K562 (cell line): ENCODE data around the gene VDAC2.

Experiments
- E2F4 ChIP-seq: sonication (generic); formaldehyde crosslinking; IDR thresholded peaks from 2 replicates; pipeline ENCODE4 v1.8.0; 2022; ENCODE audit warnings: mild to moderate bottlenecking, low read depth, missing genetic modification reagents
- ETS1 ChIP-seq: conservative IDR thresholded peaks from 2 replicates; pipeline ENCODE4 v1.6.1; 2011; ENCODE audit warnings: low read depth, mild to moderate bottlenecking, low read length; ENCODE audit not compliant: control insufficient read depth
- HDGF ChIP-seq: fragments of 450-650 bp; IDR thresholded peaks from 2 replicates; pipeline ENCODE4 v1.6.1; 2016
- NFE2 ChIP-seq: IDR thresholded peaks from 2 replicates; pipeline ENCODE4 v1.6.1; 2014; ENCODE audit warnings: antibody characterized with exemption, low read depth
- PYGO2 ChIP-seq: fragments of 450-650 bp; IDR thresholded peaks from 2 replicates; pipeline ENCODE4 v1.6.1; 2016; ENCODE audit warnings: mild to moderate bottlenecking, missing genetic modification characterization, moderate library complexity, missing compliant biosample characterization
- REST ChIP-seq, 2 experiments: fragments of 450-650 bp; formaldehyde crosslinking in 1 of 2; IDR thresholded peaks; 2 replicates each; pipeline versions ENCODE4 v1.4.0 to v1.6.1; 2014 to 2020; ENCODE audit warnings: mild to moderate bottlenecking in 2 of 2, borderline replicate concordance in 1 of 2, low read depth in 1 of 2
- RFX5 ChIP-seq: IDR thresholded peaks from 2 replicates; pipeline ENCODE4 v1.6.1; 2011; ENCODE audit warnings: low read depth, mild to moderate bottlenecking, improper control_type of control experiment, low read length
- RNF219 ChIP-seq: fragments of 250-450 bp; sonication (Bioruptor Pico); IDR thresholded peaks from 2 replicates; pipeline ENCODE4 v1.5.0; 2022; ENCODE audit warnings: mild to moderate bottlenecking
- ZFPM2 ChIP-seq: fragments of 250-450 bp; sonication (Bioruptor Pico); IDR thresholded peaks from 2 replicates; pipeline ENCODE4 v1.5.1; 2022; ENCODE audit warnings: mild to moderate bottlenecking
- ZNF518B ChIP-seq: fragments of 250-450 bp; sonication (Bioruptor Pico); IDR thresholded peaks from 2 replicates; pipeline ENCODE4 v1.5.0; 2021; ENCODE audit warnings: mild to moderate bottlenecking, moderate library complexity

GRCh38 chr10:75201793-75202307 lies 8.7 kb upstream of the VDAC2 start:
- TF ChIP-seq ETS1 (no peak), REST (IDR thresholded peaks at IDR 0.05; ENCODE audit: borderline replicate concordance) (no peak), REST (CRISPR knock-in tag; IDR thresholded peaks at IDR 0.05; ENCODE audit: low read depth) (no peak), PYGO2 (tag) (no peak), E2F4 (no peak), ZFPM2 (CRISPR knock-in tag) (no peak), HDGF (no peak), ZNF518B (CRISPR knock-in tag) (no peak), RFX5 (no peak), RNF219 (no peak), NFE2 (no peak)
